ENCODE measurements around the gene ADCY6.

- TF ChIP-seq EZH2 (IDR thresholded peaks at IDR 0.05), result no peak
- no peak for TF ChIP-seq POLR2AphosphoS5 (IDR thresholded peaks at IDR 0.05; ENCODE audit: borderline replicate concordance, low read depth, low read length)
Measured at GRCh38 chr12:48816143-48816854, 27.4 kb upstream of the ADCY6 start.
